Measurements from ENCODE around the gene CHIA. TPM values are rescaled to one million over a fixed set of nuclear protein-coding genes. Genes with fewer than 3 reads are reported as not detected.
"Not testable (repeated sequence)": the region's sequence is repeated elsewhere in the genome, so short reads cannot be mapped to it uniquely, and the experiment has no call there.

The CHIA gene
- total and polyA plus RNA-seq, 4 donors: 0.06 TPM; not detected in 3

DNA sequence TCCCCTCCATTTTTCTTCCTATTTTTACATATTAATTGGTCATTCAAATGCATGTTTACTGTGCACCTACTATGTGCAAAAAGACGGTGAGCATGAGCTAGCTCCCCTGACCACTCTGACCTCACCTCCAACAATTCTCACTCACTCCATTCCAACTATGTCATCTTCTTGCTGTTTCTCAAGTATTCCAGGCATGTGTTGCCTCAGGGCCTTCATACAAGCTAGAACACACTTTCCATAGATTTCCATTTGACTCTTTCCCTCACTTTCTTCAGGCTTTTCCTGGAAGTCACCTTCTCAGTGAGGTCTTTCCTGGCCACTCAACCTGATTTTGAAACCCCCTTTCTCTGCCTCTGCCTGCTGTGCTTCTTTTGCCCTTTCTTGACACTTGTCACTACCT, 32.6 kb downstream of the CHIA start:
- Histone ChIP-seq H3K4me3 (ENCODE audit: low read depth in 1 of 3, low read length in 3 of 3) (no peak overlapping the region), H3K36me3 (ENCODE audit: control insufficient read depth in 4 of 4, insufficient read depth in 3 of 4, low read depth in 1 of 4, low read length in 3 of 4) (no peaks in the 10 kb centered on the region), H3K4me1 (ENCODE audit: control insufficient read depth in 4 of 4, insufficient read depth in 4 of 4, low read length in 3 of 4) (no peaks in the 10 kb centered on the region), H3K27me3 (ENCODE audit: control insufficient read depth in 4 of 4, insufficient read depth in 4 of 4, low read length in 3 of 4) (no peaks in the 10 kb centered on the region), H3K27ac (ENCODE audit: low read depth in 1 of 2, low read length in 2 of 2) (no peak overlapping the region), H3K9me3 (ENCODE audit: control insufficient read depth in 4 of 4, low read length in 3 of 4) (peaks cover 0 to 4% (median 0%) of the 10 kb centered on the region in 4 donors), H3K9ac (ENCODE audit: low read depth in 1 of 2, low read length in 2 of 2) (no peak overlapping the region)
- DNase-seq (ENCODE audit: low spot score): no peak
- WGBS: 91% methylated on average over 1 of the region's 1 CpG
- TF ChIP-seq GABPA (IDR thresholded peaks at IDR 0.05 in 1 of 2, conservative IDR thresholded peaks at IDR 0.05 in 1 of 2) (no peak), JUND (IDR thresholded peaks at IDR 0.05) (no peak)

GRCh38 chr1:111332190-111332589, 41.5 kb downstream of the CHIA start:
- Histone ChIP-seq H3K36me3 (ENCODE audit: control insufficient read depth in 4 of 4, insufficient read depth in 3 of 4, low read depth in 1 of 4, low read length in 3 of 4) (no peaks in the 10 kb centered on the region), H3K27me3 (ENCODE audit: control insufficient read depth in 4 of 4, insufficient read depth in 4 of 4, low read length in 3 of 4) (peaks cover 0 to 2% (median 0%) of the 10 kb centered on the region in 4 donors), H3K4me1 (ENCODE audit: control insufficient read depth in 4 of 4, insufficient read depth in 4 of 4, low read length in 3 of 4) (no peaks in the 10 kb centered on the region), H3K4me3 (ENCODE audit: low read depth in 1 of 3, low read length in 3 of 3) (no peak overlapping the region), H3K9me3 (ENCODE audit: control insufficient read depth in 4 of 4, low read length in 3 of 4) (peaks cover 0 to 12% (median 2%) of the 10 kb centered on the region in 4 donors), H3K27ac (ENCODE audit: low read depth in 1 of 2, low read length in 2 of 2) (no peak overlapping the region), H3K9ac (ENCODE audit: low read depth in 1 of 2, low read length in 2 of 2) (no peak overlapping the region)
- TF ChIP-seq NR2F2 (IDR thresholded peaks at IDR 0.05): no peak
- 94% methylated on average over 1 of the region's 1 CpG for WGBS
- no peak for DNase-seq (ENCODE audit: low spot score)

DNA sequence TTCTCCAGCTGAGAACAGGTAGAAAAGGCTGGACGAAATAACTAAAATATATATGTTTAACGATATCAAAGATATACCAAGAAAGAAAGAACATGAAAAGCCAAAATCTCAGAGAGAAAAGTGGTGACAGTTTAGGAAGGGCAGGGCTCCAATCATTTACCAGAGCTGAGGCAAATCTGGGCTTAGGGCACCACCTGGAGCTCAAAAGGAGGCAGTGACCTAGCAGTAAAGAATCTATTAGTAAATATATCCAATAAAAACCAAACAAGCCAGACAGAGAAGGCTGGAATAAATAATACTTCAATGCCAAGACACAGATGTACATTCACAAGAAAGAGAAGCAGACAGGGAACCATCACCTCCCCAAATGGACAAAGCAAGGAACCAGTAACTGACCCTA, 43.5 kb downstream of the CHIA start:
- H3K36me3 ChIP-seq (ENCODE audit: control insufficient read depth in 4 of 4, insufficient read depth in 3 of 4, low read depth in 1 of 4, low read length in 3 of 4): no peaks in the 10 kb centered on the region
- H3K4me1 ChIP-seq (ENCODE audit: control insufficient read depth in 4 of 4, insufficient read depth in 4 of 4, low read length in 3 of 4): no peaks in the 10 kb centered on the region
- H3K27ac ChIP-seq (ENCODE audit: low read depth in 1 of 2, low read length in 2 of 2): no peak overlapping the region
- H3K9ac ChIP-seq (ENCODE audit: low read depth in 1 of 2, low read length in 2 of 2): no peak overlapping the region
- 40% methylated on average over 2 of the region's 2 CpGs for WGBS
- no peaks in the 10 kb centered on the region for H3K9me3 ChIP-seq (ENCODE audit: control insufficient read depth in 4 of 4, low read length in 3 of 4)
- DNase-seq (ENCODE audit: low spot score): no peak
- peak; percentile 85 to 86 for TF ChIP-seq RAD21 (IDR thresholded peaks at IDR 0.05)
- TF ChIP-seq, protein P1, sequence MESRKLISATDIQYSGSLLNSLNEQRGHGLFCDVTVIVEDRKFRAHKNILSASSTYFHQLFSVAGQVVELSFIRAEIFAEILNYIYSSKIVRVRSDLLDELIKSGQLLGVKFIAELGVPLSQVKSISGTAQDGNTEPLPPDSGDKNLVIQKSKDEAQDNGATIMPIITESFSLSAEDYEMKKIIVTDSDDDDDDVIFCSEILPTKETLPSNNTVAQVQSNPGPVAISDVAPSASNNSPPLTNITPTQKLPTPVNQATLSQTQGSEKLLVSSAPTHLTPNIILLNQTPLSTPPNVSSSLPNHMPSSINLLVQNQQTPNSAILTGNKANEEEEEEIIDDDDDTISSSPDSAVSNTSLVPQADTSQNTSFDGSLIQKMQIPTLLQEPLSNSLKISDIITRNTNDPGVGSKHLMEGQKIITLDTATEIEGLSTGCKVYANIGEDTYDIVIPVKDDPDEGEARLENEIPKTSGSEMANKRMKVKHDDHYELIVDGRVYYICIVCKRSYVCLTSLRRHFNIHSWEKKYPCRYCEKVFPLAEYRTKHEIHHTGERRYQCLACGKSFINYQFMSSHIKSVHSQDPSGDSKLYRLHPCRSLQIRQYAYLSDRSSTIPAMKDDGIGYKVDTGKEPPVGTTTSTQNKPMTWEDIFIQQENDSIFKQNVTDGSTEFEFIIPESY (IDR thresholded peaks at IDR 0.05): no peak
- TF ChIP-seq, protein P2, sequence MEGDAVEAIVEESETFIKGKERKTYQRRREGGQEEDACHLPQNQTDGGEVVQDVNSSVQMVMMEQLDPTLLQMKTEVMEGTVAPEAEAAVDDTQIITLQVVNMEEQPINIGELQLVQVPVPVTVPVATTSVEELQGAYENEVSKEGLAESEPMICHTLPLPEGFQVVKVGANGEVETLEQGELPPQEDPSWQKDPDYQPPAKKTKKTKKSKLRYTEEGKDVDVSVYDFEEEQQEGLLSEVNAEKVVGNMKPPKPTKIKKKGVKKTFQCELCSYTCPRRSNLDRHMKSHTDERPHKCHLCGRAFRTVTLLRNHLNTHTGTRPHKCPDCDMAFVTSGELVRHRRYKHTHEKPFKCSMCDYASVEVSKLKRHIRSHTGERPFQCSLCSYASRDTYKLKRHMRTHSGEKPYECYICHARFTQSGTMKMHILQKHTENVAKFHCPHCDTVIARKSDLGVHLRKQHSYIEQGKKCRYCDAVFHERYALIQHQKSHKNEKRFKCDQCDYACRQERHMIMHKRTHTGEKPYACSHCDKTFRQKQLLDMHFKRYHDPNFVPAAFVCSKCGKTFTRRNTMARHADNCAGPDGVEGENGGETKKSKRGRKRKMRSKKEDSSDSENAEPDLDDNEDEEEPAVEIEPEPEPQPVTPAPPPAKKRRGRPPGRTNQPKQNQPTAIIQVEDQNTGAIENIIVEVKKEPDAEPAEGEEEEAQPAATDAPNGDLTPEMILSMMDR (IDR thresholded peaks at IDR 0.05; ENCODE audit: low read depth, low read length, missing input control): peak; percentile 67
- H3K4me3 ChIP-seq (ENCODE audit: low read depth in 1 of 3, low read length in 3 of 3): no peak overlapping the region
- peaks cover 0 to 2% (median 0%) of the 10 kb centered on the region in 4 donors for H3K27me3 ChIP-seq (ENCODE audit: control insufficient read depth in 4 of 4, insufficient read depth in 4 of 4, low read length in 3 of 4)

GRCh38 chr1:111335214-111335877, 44.7 kb downstream of the CHIA start:
- H3K9ac ChIP-seq (ENCODE audit: low read depth in 1 of 2, low read length in 2 of 2); H3K9me3 ChIP-seq (ENCODE audit: control insufficient read depth in 4 of 4, low read length in 3 of 4); H3K36me3 ChIP-seq (ENCODE audit: control insufficient read depth in 4 of 4, insufficient read depth in 3 of 4, low read depth in 1 of 4, low read length in 3 of 4); H3K27ac ChIP-seq (ENCODE audit: low read depth in 1 of 2, low read length in 2 of 2); DNase-seq (ENCODE audit: low spot score); H3K27me3 ChIP-seq (ENCODE audit: control insufficient read depth in 4 of 4, insufficient read depth in 4 of 4, low read length in 3 of 4); H3K4me1 ChIP-seq (ENCODE audit: control insufficient read depth in 4 of 4, insufficient read depth in 4 of 4, low read length in 3 of 4); H3K4me3 ChIP-seq (ENCODE audit: low read depth in 1 of 3, low read length in 3 of 3): not testable (repeated sequence)
- 81% methylated on average over 14 of the region's 15 CpGs for WGBS

DNA sequence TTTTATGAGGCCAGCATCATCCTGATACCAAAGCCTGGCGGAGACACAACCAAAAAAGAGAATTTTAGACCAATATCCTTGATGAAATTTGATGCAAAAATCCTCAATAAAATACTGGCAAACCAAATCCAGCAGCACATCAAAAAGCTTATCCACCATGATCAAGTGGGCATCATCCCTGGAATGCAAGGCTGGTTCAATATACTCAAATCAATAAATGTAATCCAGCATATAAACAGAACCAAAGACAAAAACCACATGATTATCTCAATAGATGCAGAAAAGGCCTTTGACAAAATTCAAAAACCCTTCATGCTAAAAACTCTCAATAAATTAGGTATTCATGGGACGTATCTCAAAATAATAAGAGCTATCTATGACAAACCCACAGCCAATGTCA, 48.2 kb downstream of the CHIA start:
- not testable (repeated sequence) for H3K4me3 ChIP-seq (ENCODE audit: low read depth in 1 of 3, low read length in 3 of 3); H3K36me3 ChIP-seq (ENCODE audit: control insufficient read depth in 4 of 4, insufficient read depth in 3 of 4, low read depth in 1 of 4, low read length in 3 of 4); DNase-seq (ENCODE audit: low spot score); H3K27me3 ChIP-seq (ENCODE audit: control insufficient read depth in 4 of 4, insufficient read depth in 4 of 4, low read length in 3 of 4); H3K27ac ChIP-seq (ENCODE audit: low read depth in 1 of 2, low read length in 2 of 2); H3K9ac ChIP-seq (ENCODE audit: low read depth in 1 of 2, low read length in 2 of 2); H3K9me3 ChIP-seq (ENCODE audit: control insufficient read depth in 4 of 4, low read length in 3 of 4); H3K4me1 ChIP-seq (ENCODE audit: control insufficient read depth in 4 of 4, insufficient read depth in 4 of 4, low read length in 3 of 4)
- 76% methylated on average over 2 of the region's 2 CpGs for WGBS

Data from liver (tissue), 9 donors.